Ramos (cell line): ENCODE measurements around the gene TEDC1.
"Not testable (repeated sequence)": the region's sequence is repeated elsewhere in the genome, so short reads cannot be mapped to it uniquely, and the experiment has no call there.

Experiments used
- in situ Hi-C: fragments of 300-500 bp; cut with MboI; formaldehyde crosslinking; loops from one replicate; pipeline ENCODE4 v1.14.3; 2022; ENCODE audit warnings: low sequenced_read_pairs; ENCODE audit not compliant: unreplicated experiment

Gene TEDC1

DNA sequence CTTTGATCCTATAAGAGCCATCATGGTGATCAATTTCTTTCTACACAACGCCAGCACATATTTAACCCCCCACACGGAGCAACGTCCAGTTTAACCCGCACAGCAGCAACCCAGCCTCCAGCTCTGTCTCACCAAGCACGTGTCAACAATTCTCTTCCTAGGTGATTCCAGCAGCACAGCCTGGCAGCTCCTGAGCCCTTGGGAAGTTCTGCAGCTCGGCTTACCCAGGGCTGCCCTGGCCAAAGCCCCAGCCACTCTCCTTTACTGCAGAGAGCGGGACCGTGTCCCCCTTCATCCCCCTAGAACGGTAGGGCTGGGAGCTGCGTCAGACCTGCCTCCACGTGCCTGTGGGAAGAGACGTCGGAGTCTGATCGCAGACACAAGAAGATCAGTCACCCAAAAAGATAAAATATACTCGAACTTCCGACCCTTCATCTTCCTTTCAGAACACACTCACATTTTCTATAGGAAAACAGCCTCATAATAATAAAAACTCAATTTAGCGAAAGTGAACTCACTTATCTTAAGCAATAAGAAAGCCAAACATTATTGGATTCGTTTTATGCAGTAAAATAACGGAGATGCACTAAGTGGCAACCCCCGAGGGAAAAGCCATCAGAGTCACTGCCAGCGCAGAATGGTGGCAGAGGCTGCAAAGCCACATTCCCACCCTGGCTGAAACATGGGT, 42.9 kb downstream of the TEDC1 start:
- in situ Hi-C loops, result loop anchor here (10.0 kb wide), 1 partner anchor 961 kb away; no protein-coding TSS in a partner anchor

DNA sequence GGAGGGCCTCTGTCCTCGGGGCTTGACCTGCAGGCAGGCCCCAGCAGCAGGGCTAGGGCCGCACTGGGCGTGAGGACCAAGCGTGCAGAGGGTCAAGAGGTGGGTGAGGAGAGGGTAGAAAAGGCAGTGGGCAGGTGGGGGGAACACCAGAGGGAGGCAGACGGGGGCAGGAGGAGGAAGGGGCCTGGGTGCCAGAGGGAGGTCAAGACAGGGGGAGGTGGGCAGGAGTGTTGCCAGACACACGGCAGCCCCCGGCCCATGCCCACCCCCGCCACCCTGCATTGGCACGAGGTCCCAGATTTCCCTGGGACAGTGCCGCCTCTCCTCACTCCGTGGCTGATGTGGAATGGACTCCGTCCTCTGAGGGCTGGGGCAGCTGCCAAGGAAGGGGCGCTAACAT, 43.5 kb downstream of the TEDC1 start:
- in situ Hi-C loops, result loop anchor here (10.0 kb wide), 1 partner anchor 960 kb away; no protein-coding TSS in a partner anchor

DNA sequence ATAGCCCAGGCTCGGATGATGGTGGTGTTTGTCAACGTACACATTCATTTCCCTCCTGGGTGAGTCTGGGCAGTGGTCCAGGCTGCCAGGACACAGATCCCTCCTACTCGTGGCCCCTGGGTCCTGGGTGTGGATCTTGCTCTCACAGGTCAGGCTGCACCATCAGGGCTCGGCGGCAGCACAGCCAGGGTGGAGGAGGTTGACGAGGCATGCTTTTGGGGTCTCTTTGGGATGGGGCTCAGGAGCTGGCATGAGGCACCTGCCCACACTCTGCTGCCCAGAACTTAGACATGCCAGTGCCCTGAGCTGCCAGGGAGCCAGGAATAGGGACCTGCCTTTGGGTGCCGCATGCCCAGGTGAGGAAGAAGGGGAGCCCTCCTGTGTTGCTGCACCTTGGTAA, 45.0 kb downstream of the TEDC1 start:
- in situ Hi-C loops, result loop anchor here (10.0 kb wide), 1 partner anchor 959 kb away; no protein-coding TSS in a partner anchor

DNA sequence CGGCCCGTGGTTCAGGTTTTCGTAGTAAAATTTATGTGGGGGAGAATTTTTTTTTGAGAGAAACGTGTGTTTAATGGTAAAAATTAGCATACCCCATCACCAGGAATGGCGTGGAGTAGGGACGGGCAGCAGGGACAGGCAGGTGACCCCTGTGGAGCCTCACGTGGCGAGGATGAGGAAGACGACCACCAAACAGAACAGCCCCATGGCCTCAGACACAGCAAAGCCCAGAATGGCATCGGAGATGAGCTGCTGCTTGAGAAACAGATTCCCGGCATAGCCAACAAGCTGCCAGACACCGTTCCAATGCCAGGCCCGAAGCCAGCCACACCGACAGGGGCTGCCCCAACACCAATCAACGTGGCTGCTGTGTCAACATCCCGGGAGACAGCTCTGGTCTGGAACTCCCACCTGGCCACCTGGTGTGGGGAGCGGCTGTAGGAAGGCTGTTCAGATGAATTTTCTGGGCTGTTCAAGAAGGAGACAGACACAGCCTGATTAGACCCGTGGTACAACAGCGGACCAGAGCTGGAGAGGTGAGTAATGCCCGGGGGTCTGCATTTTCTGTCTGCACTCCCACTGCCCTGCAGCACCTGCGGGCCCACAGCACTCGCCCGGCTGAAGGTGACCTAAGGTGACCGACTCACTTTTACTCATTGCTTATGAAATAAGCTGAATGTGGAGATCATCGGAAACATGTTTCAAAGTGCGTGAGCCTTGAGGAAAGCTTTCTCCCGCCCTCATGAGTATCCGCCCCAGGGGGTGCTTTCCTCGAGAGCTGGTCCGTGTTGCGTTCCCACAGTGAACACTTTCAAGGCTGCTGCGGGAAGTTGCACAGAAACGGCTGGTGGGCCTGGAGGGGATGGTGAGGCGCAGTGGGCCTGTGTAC, 45.9 kb downstream of the TEDC1 start:
- in situ Hi-C loops, result loop anchor here (10.0 kb wide), 1 partner anchor 958 kb away; no protein-coding TSS in a partner anchor

DNA sequence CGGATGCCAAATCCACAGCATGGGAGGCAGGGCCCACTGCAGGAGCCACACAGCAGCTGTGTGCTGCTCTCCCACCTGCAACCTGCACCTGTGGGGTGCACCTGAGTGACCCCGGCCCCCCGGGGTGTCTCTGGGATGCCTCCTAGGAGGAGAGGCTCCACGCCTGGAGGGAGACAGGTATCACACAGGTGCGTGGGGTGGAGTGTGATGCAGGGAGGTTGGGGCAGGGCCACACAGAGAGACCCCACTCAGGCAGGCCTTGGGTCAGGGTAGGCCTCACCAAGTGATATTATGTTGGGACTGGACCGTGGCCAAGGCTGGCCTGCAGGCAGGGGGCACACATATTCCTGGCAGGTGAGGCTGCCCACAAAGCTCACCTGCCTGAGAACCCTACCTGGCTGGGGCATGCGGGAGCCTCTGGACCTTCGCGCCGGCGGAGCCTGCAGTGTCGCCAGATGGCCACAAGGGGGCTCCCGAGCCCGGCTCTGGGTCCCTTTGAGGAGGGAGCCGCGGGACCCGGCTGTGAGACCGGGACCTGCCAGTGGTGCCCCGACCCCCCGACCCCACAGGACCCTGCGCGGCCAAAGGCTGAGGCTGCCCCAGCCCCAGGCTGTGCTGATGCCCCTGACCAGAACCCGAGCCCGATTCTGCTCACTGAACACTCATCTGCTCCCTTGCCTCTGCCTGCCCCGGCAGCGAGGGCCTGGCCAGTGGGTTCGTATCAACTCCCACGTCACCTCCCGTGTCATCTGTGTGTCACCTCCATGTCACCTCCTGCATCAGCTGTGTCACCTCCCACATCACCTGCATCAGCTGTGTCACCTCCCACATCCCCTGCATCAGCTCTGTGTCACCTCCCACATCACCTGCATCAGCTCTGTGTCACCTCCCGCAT, 46.8 kb downstream of the TEDC1 start:
- in situ Hi-C loops, result loop anchor here (10.0 kb wide), 1 partner anchor 957 kb away; no protein-coding TSS in a partner anchor

DNA sequence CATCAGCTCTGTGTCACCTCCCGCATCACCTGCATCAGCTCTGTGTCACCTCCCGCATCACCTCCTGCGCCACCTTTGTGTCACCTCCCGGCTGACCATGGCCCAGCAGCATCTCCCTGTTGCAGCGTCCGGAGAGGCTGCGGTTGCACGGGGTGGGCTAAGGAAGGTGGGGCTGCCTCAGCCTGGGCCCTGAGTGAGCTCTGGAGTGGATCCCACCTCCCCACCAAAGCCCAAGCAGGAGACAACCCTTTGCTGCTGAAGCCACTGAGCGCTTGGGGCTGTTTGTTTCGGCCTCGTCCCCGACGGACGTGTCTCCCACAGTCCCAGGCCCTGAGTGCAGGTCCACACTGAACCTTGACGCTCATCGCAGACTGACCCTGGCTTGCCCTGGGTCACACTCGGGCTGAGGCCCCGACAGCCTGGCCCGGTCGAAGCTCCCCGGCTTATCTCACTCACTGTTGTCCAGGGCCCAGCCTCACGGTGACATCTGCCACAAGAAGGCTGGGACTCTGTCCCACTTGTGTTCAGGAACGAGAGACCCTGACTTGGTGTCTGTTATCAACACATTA, 47.5 kb downstream of the TEDC1 start:
- in situ Hi-C loops, result loop anchor here (10.0 kb wide), 1 partner anchor 956 kb away; no protein-coding TSS in a partner anchor

DNA sequence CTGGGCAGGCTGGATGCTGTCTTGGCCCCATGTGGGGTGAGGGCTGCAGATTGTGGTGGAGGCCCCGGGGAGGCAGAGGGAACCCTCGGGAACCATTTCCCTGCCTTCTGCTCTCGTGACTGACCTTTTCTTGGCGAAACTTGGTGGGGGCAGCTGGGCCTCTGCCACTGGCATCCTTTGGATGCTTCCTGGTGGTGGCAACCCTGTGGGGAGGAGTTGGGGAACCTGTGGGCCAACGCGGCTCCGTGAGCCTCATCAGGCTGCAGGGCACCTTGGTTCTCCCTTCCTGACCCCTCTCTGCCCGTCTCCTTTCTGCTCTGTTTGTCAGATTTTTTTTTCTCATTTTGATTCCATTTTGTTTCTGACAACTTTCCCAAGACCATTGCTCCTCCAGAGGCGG, 49.8 kb downstream of the TEDC1 start:
- in situ Hi-C loops, result no loop called here

DNA sequence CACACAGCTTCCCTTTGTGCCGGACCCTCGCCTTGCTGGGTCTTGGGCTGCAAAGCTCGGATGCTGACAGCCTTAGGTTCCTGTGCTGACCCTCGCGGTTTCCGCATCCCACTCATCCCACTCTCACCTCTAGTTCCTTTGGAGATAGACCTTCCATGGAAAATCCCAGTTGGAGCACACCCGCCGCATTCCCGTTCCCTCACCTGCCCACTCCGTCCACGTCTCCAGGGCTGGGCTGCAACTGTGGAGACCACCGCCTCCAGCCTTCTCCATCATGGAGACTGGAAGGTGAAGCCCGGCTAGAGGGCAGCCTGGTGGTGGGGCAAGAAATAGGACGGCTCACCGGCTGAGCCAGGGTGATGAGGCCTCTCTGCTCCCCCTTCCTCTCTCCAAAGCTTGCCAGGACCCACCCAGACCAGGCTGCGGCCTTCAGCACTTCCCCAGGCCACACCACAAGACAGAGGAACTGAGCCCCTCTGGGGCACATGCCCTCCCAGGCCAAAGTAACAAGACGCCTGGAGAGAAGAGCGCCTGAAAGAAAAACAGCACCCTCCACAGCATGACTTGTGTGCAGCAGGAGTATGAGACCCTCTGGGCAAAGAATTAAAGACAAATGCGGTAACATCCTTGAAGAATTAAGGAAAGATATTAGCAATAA, 50.3 kb downstream of the TEDC1 start:
- in situ Hi-C loops, result no loop called here

DNA sequence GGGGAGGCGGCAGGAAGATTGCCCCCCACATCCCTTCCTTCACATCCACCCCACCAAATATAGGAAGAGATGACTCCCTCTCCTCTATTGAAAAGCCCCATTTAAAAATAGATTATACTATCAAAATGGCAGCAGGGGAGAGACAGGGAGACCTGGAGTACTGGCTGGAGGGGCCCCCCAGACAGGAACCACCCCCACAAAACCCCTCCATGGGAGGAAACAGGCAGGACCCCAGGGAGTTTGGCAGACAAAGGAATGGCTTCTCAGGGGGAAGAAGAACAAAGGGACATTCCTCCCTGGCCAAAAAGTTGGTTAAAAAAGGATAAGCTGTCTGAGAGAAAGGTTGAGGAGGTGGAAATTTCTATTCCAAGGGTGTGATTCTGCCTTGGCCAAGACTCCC, 54.6 kb downstream of the TEDC1 start:
- in situ Hi-C loops, result not testable (repeated sequence)

DNA sequence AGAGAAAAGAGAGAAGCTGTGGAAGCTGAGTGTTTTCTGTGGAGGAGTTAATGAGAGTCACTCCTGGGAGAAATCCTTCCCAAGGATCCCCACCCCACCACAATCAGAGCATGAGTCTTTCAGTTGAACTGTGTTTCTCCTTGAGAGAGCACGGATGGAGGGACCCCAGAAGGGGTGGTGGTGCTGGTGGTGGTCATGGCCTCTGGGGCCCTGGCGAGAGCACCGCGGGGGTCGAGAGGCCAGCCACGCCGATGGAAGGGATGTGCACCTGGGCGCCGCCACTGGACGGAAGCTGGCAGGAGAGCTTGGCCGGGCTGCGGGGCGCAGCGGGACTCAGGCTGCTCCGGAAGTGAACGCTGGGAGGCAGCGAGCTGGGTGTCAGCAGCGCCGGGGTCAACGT, 55.4 kb downstream of the TEDC1 start:
- in situ Hi-C loops, result not testable (repeated sequence)

DNA sequence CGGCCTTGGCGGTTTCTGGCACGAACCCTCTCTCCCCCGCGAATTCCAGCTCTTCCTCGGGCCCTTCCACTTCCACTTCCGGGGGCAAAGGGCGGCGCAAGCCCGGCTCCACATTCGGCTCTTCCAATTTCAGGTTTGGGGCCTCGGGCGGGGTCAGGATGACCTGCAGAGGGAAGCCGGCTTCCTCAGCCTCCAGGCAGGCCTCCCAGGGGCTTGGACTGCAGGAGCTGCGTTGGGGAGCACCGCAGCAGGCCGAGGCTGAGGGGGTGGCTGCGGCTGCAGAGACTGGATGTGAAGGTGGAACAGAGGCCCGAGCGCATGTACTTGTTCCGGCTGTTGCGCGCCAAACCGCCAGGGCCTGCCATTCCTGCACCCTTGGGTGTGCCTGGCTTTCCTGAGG, 56.0 kb downstream of the TEDC1 start:
- in situ Hi-C loops, result not testable (repeated sequence)

DNA sequence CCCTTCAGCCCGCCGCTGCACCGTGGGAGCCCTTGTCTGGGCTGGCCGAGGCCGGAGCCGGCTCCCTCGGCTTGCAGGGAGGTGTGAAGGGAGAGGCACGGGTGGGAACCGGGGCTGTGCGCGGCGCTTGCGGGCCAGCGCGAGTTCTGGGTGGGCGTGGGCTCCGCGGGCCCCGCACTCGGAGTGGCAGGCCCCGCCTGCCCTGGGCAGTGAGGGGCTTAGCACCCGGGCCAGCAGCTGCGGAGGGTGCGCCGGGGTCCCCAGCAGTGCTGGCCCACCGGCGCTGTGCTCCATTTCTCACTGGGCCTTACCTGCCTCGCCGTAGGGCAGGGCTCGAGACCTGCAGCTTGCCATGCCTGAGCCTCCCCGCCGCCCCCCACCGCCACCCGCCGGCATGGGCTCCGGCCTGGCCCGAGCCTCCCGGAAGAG, 56.7 kb downstream of the TEDC1 start:
- in situ Hi-C loops, result no loop called here
